ENCODE results near the gene ASTN1.

DNA sequence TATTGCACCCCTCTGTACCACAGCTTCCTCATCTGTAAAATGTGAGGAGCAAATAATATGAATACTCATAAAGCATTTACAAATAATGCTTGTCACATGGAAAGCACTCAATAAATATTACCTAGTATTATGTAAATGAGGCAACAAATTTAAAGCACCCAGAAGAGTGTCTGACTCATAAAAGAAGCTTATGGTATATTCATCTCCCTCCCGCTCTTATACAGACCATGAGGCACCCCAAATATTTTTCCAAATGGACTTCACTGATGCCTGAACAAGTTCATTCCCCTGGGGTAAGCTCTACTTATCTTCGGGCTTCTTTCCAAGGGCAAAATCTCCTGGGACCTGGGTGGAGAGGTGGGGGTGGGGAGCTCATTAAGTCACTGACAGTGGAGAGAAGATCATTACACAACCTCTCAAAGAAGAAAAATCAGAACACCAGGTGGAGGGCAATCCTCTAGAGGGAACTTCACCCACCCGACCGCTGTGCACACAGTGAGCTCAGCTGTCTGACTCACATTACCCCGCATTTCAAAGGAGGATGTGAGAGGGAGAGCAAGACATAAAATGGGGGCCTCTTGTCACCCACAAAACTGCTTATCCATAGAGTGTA is 166.2 kb downstream of the ASTN1 start:
- TF ChIP-seq, protein P1, sequence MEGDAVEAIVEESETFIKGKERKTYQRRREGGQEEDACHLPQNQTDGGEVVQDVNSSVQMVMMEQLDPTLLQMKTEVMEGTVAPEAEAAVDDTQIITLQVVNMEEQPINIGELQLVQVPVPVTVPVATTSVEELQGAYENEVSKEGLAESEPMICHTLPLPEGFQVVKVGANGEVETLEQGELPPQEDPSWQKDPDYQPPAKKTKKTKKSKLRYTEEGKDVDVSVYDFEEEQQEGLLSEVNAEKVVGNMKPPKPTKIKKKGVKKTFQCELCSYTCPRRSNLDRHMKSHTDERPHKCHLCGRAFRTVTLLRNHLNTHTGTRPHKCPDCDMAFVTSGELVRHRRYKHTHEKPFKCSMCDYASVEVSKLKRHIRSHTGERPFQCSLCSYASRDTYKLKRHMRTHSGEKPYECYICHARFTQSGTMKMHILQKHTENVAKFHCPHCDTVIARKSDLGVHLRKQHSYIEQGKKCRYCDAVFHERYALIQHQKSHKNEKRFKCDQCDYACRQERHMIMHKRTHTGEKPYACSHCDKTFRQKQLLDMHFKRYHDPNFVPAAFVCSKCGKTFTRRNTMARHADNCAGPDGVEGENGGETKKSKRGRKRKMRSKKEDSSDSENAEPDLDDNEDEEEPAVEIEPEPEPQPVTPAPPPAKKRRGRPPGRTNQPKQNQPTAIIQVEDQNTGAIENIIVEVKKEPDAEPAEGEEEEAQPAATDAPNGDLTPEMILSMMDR (IDR thresholded peaks at IDR 0.05) = no peak
- TF ChIP-seq POLR2A (IDR thresholded peaks at IDR 0.05) = no peak

Data from gastroesophageal sphincter (tissue), 3 donors.